ENCODE measurements around the gene ABI1. TPM values are rescaled to one million over a fixed set of nuclear protein-coding genes. Genes with fewer than 3 reads are reported as not detected.

ABI1 gene
- total RNA-seq, 1 donor from 2014 or later: 45.5 TPM

- Mint-ChIP-seq H3K27ac (no peak overlapping the region), H3K4me3 (no peak overlapping the region), H3K27me3 (peaks cover 21% of the 10 kb centered on the region), H3K4me1 (ENCODE audit: unreplicated experiment) (no peaks in the 10 kb centered on the region), H3K9me3 (peaks cover 4% of the 10 kb centered on the region), H3K36me3 (no peaks in the 10 kb centered on the region)
- no peak for DNase-seq (ENCODE audit: extremely low spot score, unreplicated experiment)
- TF ChIP-seq CTCF (conservative IDR thresholded peaks at IDR 0.05): no peak
Observed at GRCh38 chr10:26887611-26888215, 27.0 kb upstream of the ABI1 start.

- no peak overlapping the region for H3K27ac Mint-ChIP-seq
- no peak for DNase-seq (ENCODE audit: extremely low spot score, unreplicated experiment)
- H3K9me3 Mint-ChIP-seq: no peaks in the 10 kb centered on the region
Observed at GRCh38 chr10:26881600-26882331, 21.0 kb upstream of the ABI1 start.

GRCh38 chr10:26879744-26880143 lies 19.0 kb upstream of the ABI1 start:
- H3K4me3 Mint-ChIP-seq: no peak overlapping the region
- no peak for TF ChIP-seq CTCF (conservative IDR thresholded peaks at IDR 0.05)
- H3K36me3 Mint-ChIP-seq: no peaks in the 10 kb centered on the region
- no peaks in the 10 kb centered on the region for H3K4me1 Mint-ChIP-seq (ENCODE audit: unreplicated experiment)
- H3K27ac Mint-ChIP-seq: no peak overlapping the region
- H3K9me3 Mint-ChIP-seq: no peaks in the 10 kb centered on the region
- no peak for DNase-seq (ENCODE audit: extremely low spot score, unreplicated experiment)
- H3K27me3 Mint-ChIP-seq: peaks cover 25% of the 10 kb centered on the region

More at GRCh38 chr10:26881600-26882331, 21.0 kb upstream of the ABI1 start:
- H3K27me3 Mint-ChIP-seq: peaks cover 30% of the 10 kb centered on the region
- H3K4me3 Mint-ChIP-seq: no peak overlapping the region
- H3K4me1 Mint-ChIP-seq (ENCODE audit: unreplicated experiment): no peaks in the 10 kb centered on the region
- TF ChIP-seq CTCF (conservative IDR thresholded peaks at IDR 0.05): peak; percentile 82
- no peaks in the 10 kb centered on the region for H3K36me3 Mint-ChIP-seq

GRCh38 chr10:26870766-26871165 lies 10.0 kb upstream of the ABI1 start:
- no peaks in the 10 kb centered on the region for H3K4me1 Mint-ChIP-seq (ENCODE audit: unreplicated experiment)
- no peaks in the 10 kb centered on the region for H3K9me3 Mint-ChIP-seq
- no peak for DNase-seq (ENCODE audit: extremely low spot score, unreplicated experiment)
- peaks cover 12% of the 10 kb centered on the region for H3K27me3 Mint-ChIP-seq
- no peak for TF ChIP-seq CTCF (conservative IDR thresholded peaks at IDR 0.05)
- no peak overlapping the region for H3K27ac Mint-ChIP-seq
- H3K4me3 Mint-ChIP-seq: no peak overlapping the region
- H3K36me3 Mint-ChIP-seq: no peaks in the 10 kb centered on the region

- H3K27me3 Mint-ChIP-seq: peaks cover 12% of the 10 kb centered on the region
- no peak overlapping the region for H3K4me3 Mint-ChIP-seq
- DNase-seq (ENCODE audit: extremely low spot score, unreplicated experiment): no peak
- no peak overlapping the region for H3K27ac Mint-ChIP-seq
- H3K9me3 Mint-ChIP-seq: no peaks in the 10 kb centered on the region
- H3K36me3 Mint-ChIP-seq: no peaks in the 10 kb centered on the region
- no peak for TF ChIP-seq CTCF (conservative IDR thresholded peaks at IDR 0.05)
- no peaks in the 10 kb centered on the region for H3K4me1 Mint-ChIP-seq (ENCODE audit: unreplicated experiment)
Observed at GRCh38 chr10:26869528-26869927, 8.8 kb upstream of the ABI1 start.
